ENCODE results near the gene CAPS.

DNA sequence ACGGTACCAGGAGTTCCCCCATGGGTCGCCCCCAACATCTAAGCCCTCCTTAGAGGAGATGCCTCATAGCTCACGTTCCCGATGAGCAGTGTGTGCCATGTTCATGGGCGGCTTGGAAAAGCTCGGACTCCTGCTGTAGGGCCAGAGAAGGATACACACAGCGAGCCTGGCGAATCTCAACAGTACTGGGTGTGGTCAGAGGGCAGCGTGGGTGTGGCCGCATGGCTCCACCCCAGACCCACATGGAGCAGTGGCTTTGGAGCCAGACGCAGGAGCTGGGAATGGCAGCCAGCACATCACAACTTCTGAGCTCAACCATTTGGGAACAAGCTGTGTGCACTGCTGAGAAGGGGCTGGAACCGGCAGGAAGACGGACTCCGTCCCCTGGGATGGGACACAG lies 15.6 kb downstream of the CAPS start:
- TF ChIP-seq ZFX (IDR thresholded peaks at IDR 0.05): no peak
- TF ChIP-seq, protein P1, sequence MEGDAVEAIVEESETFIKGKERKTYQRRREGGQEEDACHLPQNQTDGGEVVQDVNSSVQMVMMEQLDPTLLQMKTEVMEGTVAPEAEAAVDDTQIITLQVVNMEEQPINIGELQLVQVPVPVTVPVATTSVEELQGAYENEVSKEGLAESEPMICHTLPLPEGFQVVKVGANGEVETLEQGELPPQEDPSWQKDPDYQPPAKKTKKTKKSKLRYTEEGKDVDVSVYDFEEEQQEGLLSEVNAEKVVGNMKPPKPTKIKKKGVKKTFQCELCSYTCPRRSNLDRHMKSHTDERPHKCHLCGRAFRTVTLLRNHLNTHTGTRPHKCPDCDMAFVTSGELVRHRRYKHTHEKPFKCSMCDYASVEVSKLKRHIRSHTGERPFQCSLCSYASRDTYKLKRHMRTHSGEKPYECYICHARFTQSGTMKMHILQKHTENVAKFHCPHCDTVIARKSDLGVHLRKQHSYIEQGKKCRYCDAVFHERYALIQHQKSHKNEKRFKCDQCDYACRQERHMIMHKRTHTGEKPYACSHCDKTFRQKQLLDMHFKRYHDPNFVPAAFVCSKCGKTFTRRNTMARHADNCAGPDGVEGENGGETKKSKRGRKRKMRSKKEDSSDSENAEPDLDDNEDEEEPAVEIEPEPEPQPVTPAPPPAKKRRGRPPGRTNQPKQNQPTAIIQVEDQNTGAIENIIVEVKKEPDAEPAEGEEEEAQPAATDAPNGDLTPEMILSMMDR (conservative IDR thresholded peaks at IDR 0.05): no peak
